ENCODE measurements around the gene MYO10. TPM values are rescaled to one million over a fixed set of nuclear protein-coding genes. Genes with fewer than 3 reads are reported as not detected.

The MYO10 gene
- total and polyA plus RNA-seq, 2 experiments from 2014 or later, result 119 to 276 TPM

- no peak for DNase-seq (ENCODE audit: low spot score)
- Histone ChIP-seq H2AFZ (no peak overlapping the region), H3K4me1 (ENCODE audit: insufficient read depth) (peaks cover 47% of the 10 kb centered on the region), H3K4me2 (0 out of 2 replicates have a peak overlapping the region, but pooled peaks have one; percentile 4), H4K20me1 (replicated peaks; ENCODE audit: insufficient read depth) (peaks cover 6% of the 10 kb centered on the region; the same call in 1 of the 2 replicates), H3K36me3 (ENCODE audit: insufficient read depth) (no peaks in the 10 kb centered on the region), H3K27me3 (ENCODE audit: insufficient read depth) (no peaks in the 10 kb centered on the region), H3K79me2 (replicated peaks; ENCODE audit: insufficient read depth) (peaks cover 89% of the 10 kb centered on the region), H3F3A (replicated peaks; ENCODE audit: low read depth) (no peaks in the 10 kb centered on the region), H3K4me3 (no peak overlapping the region), H3K27ac (ENCODE audit: low read depth) (no peak overlapping the region), H3K9me2 (ENCODE audit: insufficient read depth) (no peaks in the 10 kb centered on the region)
- peaks cover 12% of the 10 kb centered on the region for H3K27me3 Mint-ChIP-seq (ENCODE audit: insufficient read depth, low read depth, poor library complexity)
- no peaks in the 10 kb centered on the region for H3K9me3 Mint-ChIP-seq
- H3K36me3 Mint-ChIP-seq (ENCODE audit: low read depth), result no peaks in the 10 kb centered on the region
- H3K27ac Mint-ChIP-seq, result peak overlapping the region; percentile 21; the same call in 1 of the 2 replicates
- H3K4me1 Mint-ChIP-seq, result peaks cover 59% of the 10 kb centered on the region
- TF ChIP-seq ZNF462 (CRISPR knock-in tag; IDR thresholded peaks at IDR 0.05) (no peak), POLR2AphosphoS5 (IDR thresholded peaks at IDR 0.05; ENCODE audit: low read depth) (no peak), EZH2 (IDR thresholded peaks at IDR 0.05; ENCODE audit: low read depth, unreplicated experiment) (no peak), CREB1 (CRISPR knock-in tag; IDR thresholded peaks at IDR 0.05; ENCODE audit: low read depth) (no peak), CTCF (conservative IDR thresholded peaks at IDR 0.05; ENCODE audit: low read depth in 2 of 2) (no peak), ETS1 (IDR thresholded peaks at IDR 0.05) (no peak), REST (IDR thresholded peaks at IDR 0.05; ENCODE audit: unreplicated experiment) (no peak), JUNB (IDR thresholded peaks at IDR 0.05; ENCODE audit: unreplicated experiment) (no peak), NANOG (IDR thresholded peaks at IDR 0.05; ENCODE audit: borderline replicate concordance) (no peak)
- H3K4me3 Mint-ChIP-seq, result no peak overlapping the region
- no peak for ATAC-seq
These were observed 46.0 kb downstream of the MYO10 start for GRCh38 chr5:16889972-16890519.

Data from GM23338 (cell line).